Measurements from ENCODE around the gene SMYD3.

GRCh38 chr1:245871915-245872314 is 635.2 kb downstream of the SMYD3 start:
- TF ChIP-seq STAT5B (CRISPR knock-in tag; IDR thresholded peaks at IDR 0.05) (no peak), YY1 (IDR thresholded peaks at IDR 0.05; ENCODE audit: borderline replicate concordance in 1 of 3, control insufficient read depth in 1 of 3, extremely low read depth in 1 of 3, insufficient read depth in 3 of 3, insufficient read length in 1 of 3, insufficient replicate concordance in 2 of 3, low read depth in 1 of 3, low read length in 2 of 3) (no peak), ZNF263 (CRISPR knock-in tag; IDR thresholded peaks at IDR 0.05; ENCODE audit: borderline replicate concordance) (no peak)

Data from K562 (cell line).